Progenitor cell of endocrine pancreas (in vitro differentiated cells): ENCODE data around the gene ZNHIT2. TPM values are rescaled to one million over a fixed set of nuclear protein-coding genes. Genes with fewer than 3 reads are reported as not detected.
A peak's percentile ranks its signal among the peaks of the same experiment; 100 is the strongest.

ENCODE experiments used
- DNase-seq: peaks from one replicate; pipeline ENCODE4 v3.0.0; 2021; ENCODE audit warnings: low spot score; ENCODE audit not compliant: unreplicated experiment
- H3K27ac Mint-ChIP-seq: 2 replicates; pipeline ENCODE4 v1.8.0; 2021; ENCODE audit warnings: mild to moderate bottlenecking, moderate library complexity, mixed read lengths
- H3K27me3 Mint-ChIP-seq: 2 replicates; pipeline ENCODE4 v1.8.0; 2021; ENCODE audit warnings: mixed read lengths
- H3K36me3 Mint-ChIP-seq: 2 replicates; pipeline ENCODE4 v1.8.0; 2022; ENCODE audit warnings: mixed read lengths; ENCODE audit not compliant: insufficient read depth
- H3K4me1 Mint-ChIP-seq: 2 replicates; pipeline ENCODE4 v1.8.0; 2021; ENCODE audit warnings: low read depth, mixed read lengths
- H3K4me3 Mint-ChIP-seq: 2 replicates; pipeline ENCODE4 v1.8.0; 2021; ENCODE audit warnings: low read depth, mild to moderate bottlenecking, moderate library complexity, mixed read lengths
- H3K9me3 Mint-ChIP-seq: 2 replicates; pipeline ENCODE4 v1.8.0; 2021; ENCODE audit warnings: low read depth, mixed read lengths
- total RNA-seq: library from RNA; stranded (reverse); gene quantifications from 2 replicates; pipeline ENCODE4 v1.2.1, GENCODE V29; 2021
- TF ChIP-seq, protein P1 (sequence below): fragments of 200-600 bp; sonication (generic); IDR thresholded peaks from one replicate; pipeline ENCODE4 v1.5.0; 2021; ENCODE audit warnings: antibody characterized with exemption, mild to moderate bottlenecking; ENCODE audit not compliant: unreplicated experiment

The ZNHIT2 gene
- total RNA-seq, 1 donor from 2014 or later = 11.8 TPM

- no peak for DNase-seq
- no peaks in the 10 kb centered on the region for H3K9me3 Mint-ChIP-seq
- H3K36me3 Mint-ChIP-seq = peaks cover 7% of the 10 kb centered on the region
- H3K27me3 Mint-ChIP-seq = no peaks in the 10 kb centered on the region
- TF ChIP-seq, protein P1, sequence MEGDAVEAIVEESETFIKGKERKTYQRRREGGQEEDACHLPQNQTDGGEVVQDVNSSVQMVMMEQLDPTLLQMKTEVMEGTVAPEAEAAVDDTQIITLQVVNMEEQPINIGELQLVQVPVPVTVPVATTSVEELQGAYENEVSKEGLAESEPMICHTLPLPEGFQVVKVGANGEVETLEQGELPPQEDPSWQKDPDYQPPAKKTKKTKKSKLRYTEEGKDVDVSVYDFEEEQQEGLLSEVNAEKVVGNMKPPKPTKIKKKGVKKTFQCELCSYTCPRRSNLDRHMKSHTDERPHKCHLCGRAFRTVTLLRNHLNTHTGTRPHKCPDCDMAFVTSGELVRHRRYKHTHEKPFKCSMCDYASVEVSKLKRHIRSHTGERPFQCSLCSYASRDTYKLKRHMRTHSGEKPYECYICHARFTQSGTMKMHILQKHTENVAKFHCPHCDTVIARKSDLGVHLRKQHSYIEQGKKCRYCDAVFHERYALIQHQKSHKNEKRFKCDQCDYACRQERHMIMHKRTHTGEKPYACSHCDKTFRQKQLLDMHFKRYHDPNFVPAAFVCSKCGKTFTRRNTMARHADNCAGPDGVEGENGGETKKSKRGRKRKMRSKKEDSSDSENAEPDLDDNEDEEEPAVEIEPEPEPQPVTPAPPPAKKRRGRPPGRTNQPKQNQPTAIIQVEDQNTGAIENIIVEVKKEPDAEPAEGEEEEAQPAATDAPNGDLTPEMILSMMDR = no peak
- peaks cover 15% of the 10 kb centered on the region for H3K4me1 Mint-ChIP-seq
- peak overlapping the region; percentile 99 for H3K27ac Mint-ChIP-seq
- peak overlapping the region; percentile 95 for H3K4me3 Mint-ChIP-seq
Observed at GRCh38 chr11:65083134-65083833, 34.2 kb downstream of the ZNHIT2 start.

DNA sequence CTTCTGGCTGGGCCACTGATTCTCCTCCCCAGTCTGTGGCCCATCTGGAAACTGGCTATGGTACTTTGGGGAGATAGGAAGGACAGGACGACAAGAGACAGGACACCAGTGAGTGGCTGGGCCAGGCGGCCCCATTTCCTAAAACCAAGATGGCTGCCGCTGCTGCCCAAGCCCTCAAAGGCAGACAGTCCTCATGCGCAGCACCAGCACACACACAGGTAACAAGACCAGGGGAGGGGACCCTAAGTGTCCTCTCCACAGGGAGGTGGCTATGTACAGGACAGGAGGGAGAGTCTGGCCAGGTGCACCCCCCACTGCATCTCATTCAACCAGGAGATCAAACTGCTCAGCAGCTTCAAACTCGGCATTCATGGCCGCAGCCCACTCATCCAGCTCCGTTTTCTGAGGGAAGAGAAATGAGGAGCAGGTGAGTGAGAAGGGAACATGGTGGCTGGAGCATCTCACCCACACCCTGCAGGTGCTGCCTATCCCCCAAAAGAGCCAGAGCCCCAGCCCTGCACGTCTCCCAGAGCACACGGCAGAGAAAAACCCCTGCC, 38.6 kb downstream of the ZNHIT2 start:
- no peaks in the 10 kb centered on the region for H3K27me3 Mint-ChIP-seq
- H3K4me3 Mint-ChIP-seq = no peak overlapping the region
- no peak for DNase-seq
- TF ChIP-seq, protein P1 = no peak
- peaks cover 3% of the 10 kb centered on the region for H3K36me3 Mint-ChIP-seq
- H3K4me1 Mint-ChIP-seq = peaks cover 8% of the 10 kb centered on the region
- peak overlapping the region; percentile 67 for H3K27ac Mint-ChIP-seq
- no peaks in the 10 kb centered on the region for H3K9me3 Mint-ChIP-seq

GRCh38 chr11:65078151-65078550, 39.4 kb downstream of the ZNHIT2 start:
- DNase-seq = no peak
- Mint-ChIP-seq H3K27ac (peak overlapping the region; percentile 67), H3K9me3 (no peaks in the 10 kb centered on the region), H3K4me1 (peaks cover 4% of the 10 kb centered on the region), H3K36me3 (peaks cover 3% of the 10 kb centered on the region), H3K4me3 (no peak overlapping the region), H3K27me3 (no peaks in the 10 kb centered on the region)
- TF ChIP-seq, protein P1 = peak; percentile 62

- Mint-ChIP-seq H3K36me3 (peaks cover 3% of the 10 kb centered on the region), H3K4me3 (no peak overlapping the region), H3K27me3 (no peaks in the 10 kb centered on the region), H3K4me1 (no peaks in the 10 kb centered on the region), H3K27ac (no peak overlapping the region), H3K9me3 (no peaks in the 10 kb centered on the region)
- TF ChIP-seq, protein P1 = no peak
- no peak for DNase-seq
Observed at GRCh38 chr11:65077451-65077850, 40.0 kb downstream of the ZNHIT2 start.

- no peaks in the 10 kb centered on the region for H3K27me3 Mint-ChIP-seq
- no peak overlapping the region for H3K27ac Mint-ChIP-seq
- H3K4me1 Mint-ChIP-seq = no peaks in the 10 kb centered on the region
- no peak overlapping the region for H3K4me3 Mint-ChIP-seq
- TF ChIP-seq, protein P1 = no peak
- no peaks in the 10 kb centered on the region for H3K9me3 Mint-ChIP-seq
- DNase-seq = no peak
- H3K36me3 Mint-ChIP-seq = no peaks in the 10 kb centered on the region
Observed at GRCh38 chr11:65072631-65072966, 44.9 kb downstream of the ZNHIT2 start.
